ENCODE results near the gene CC2D1A. TPM values are rescaled to one million over a fixed set of nuclear protein-coding genes. Genes with fewer than 3 reads are reported as not detected.

The CC2D1A gene
- polyA plus RNA-seq, 1 of the 3 experiments (the other 2 are of a cell fraction) = 24.2 TPM

GRCh38 chr19:13870873-13871272 lies 35.1 kb upstream of the CC2D1A start (continued):
- no peak for TF ChIP-seq FOXM1 (IDR thresholded peaks at IDR 0.05; ENCODE audit: low read depth)
- no peak for TF ChIP-seq SIN3A (IDR thresholded peaks at IDR 0.05; ENCODE audit: borderline replicate concordance, low read depth, low read length)

- peaks cover 5% of the 10 kb centered on the region; the same call in 1 of the 2 replicates for H3K79me2 ChIP-seq (ENCODE audit: insufficient read depth)
- H3K4me1 ChIP-seq (ENCODE audit: control insufficient read depth in 1 of 2, insufficient read depth in 2 of 2, low read depth in 1 of 2, low read length in 1 of 2) = peaks cover 0 to 11% of the 10 kb centered on the region in 2 experiments; a peak in 1 of 4 replicates
- no peak overlapping the region for H2AFZ ChIP-seq (ENCODE audit: low read depth)
- 88% methylated on average over 5 of the region's 5 CpGs for WGBS (ENCODE audit: low lambda C conversion rate)
- no peaks in the 10 kb centered on the region for H3K9me3 ChIP-seq
- peaks cover 9% of the 10 kb centered on the region for H3F3A ChIP-seq (replicated peaks; ENCODE audit: insufficient read depth)
- H3K9me2 ChIP-seq = no peaks in the 10 kb centered on the region
- H3K4me3 ChIP-seq (ENCODE audit: low read depth in 2 of 2, low read length in 1 of 2) = no peak overlapping the region
- no peak for TF ChIP-seq PBX3 (IDR thresholded peaks at IDR 0.05)
- TF ChIP-seq EZH2phosphoT487 (IDR thresholded peaks at IDR 0.05; ENCODE audit: borderline replicate concordance, low read depth) = no peak
- TF ChIP-seq USF1 (IDR thresholded peaks at IDR 0.05; ENCODE audit: borderline replicate concordance, low read depth) = no peak
- no peak for TF ChIP-seq MXI1 (IDR thresholded peaks at IDR 0.05; ENCODE audit: low read depth, low read length)
- no peak for TF ChIP-seq MEF2A (IDR thresholded peaks at IDR 0.05; ENCODE audit: borderline replicate concordance, low read depth)
- no peak for TF ChIP-seq CTCF (IDR thresholded peaks at IDR 0.05)
- TF ChIP-seq SIN3A (IDR thresholded peaks at IDR 0.05; ENCODE audit: borderline replicate concordance, low read depth, low read length) = no peak
- no peak for TF ChIP-seq MAX (IDR thresholded peaks at IDR 0.05; ENCODE audit: low read depth)
- TF ChIP-seq RFX5 (IDR thresholded peaks at IDR 0.05; ENCODE audit: low read length) = no peak
- TF ChIP-seq CHD2 (IDR thresholded peaks at IDR 0.05; ENCODE audit: low read length, partially characterized antibody) = no peak
- TF ChIP-seq YY1 (IDR thresholded peaks at IDR 0.05; ENCODE audit: low read depth) = no peak
- TF ChIP-seq POLR2AphosphoS5 (IDR thresholded peaks at IDR 0.05; ENCODE audit: low read depth, low read length) = no peak
- no peak overlapping the region for H3K4me2 ChIP-seq
- no peaks in the 10 kb centered on the region for H3K27me3 ChIP-seq (ENCODE audit: insufficient read depth)
- POLR2A ChIA-PET = no interaction called here
- no peak overlapping the region for H3K27ac ChIP-seq (ENCODE audit: low read depth in 2 of 2, low read length in 1 of 2)
- CTCF ChIA-PET = interaction anchor here (1.8 to 13.8 kb wide), 3 partner anchors 10 to 199 kb away, joined by 4 to 146 read pairs (median 6); partner anchors contain the start of genes IL27RA and MISP3
- H4K20me1 ChIP-seq (ENCODE audit: insufficient read depth) = no peaks in the 10 kb centered on the region
- DNase-seq = peak; percentile 32
- no peak overlapping the region for H3K9ac ChIP-seq
- H3K36me3 ChIP-seq (replicated peaks in 1 of 2; ENCODE audit: control insufficient read depth in 1 of 2, insufficient read depth in 2 of 2, low read length in 1 of 2) = no peaks in the 10 kb centered on the region
Observed at GRCh38 chr19:13872339-13872694, 33.7 kb upstream of the CC2D1A start.
